Lower leg skin (tissue), 3 donors: ENCODE results near the gene PLXNA2.

Experiments
- CTCF ChIP-seq, 3 donors: fragments of 450-650 bp; IDR thresholded peaks; one replicate each; pipeline ENCODE4 v1.5.1; 2016; ENCODE audit warnings: antibody characterized with exemption in 3 of 3, mild to moderate bottlenecking in 3 of 3, moderate library complexity in 2 of 3
- POLR2A ChIP-seq, 2 donors: fragments of 450-650 bp; IDR thresholded peaks; one replicate each; pipeline ENCODE4 v1.6.1; 2016 to 2017; ENCODE audit warnings: antibody characterized with exemption in 2 of 2, mild to moderate bottlenecking in 1 of 2, moderate library complexity in 1 of 2

GRCh38 chr1:207990455-207990854, 253.7 kb downstream of the PLXNA2 start:
- no peak for TF ChIP-seq CTCF (IDR thresholded peaks at IDR 0.05)
- TF ChIP-seq POLR2A (IDR thresholded peaks at IDR 0.05), result no peak
